Lower leg skin (tissue), 4 donors: ENCODE measurements around the gene MAPK9. TPM values are rescaled to one million over a fixed set of nuclear protein-coding genes. Genes with fewer than 3 reads are reported as not detected.

Experiments
- DNase-seq, 2 donors: peaks; one replicate each; pipeline ENCODE4 v3.0.0-alpha.2; 2019; ENCODE audit warnings: low spot score in 2 of 2
- H3K4me3 ChIP-seq: fragments of 200-600 bp; sonication (generic); 2 replicates; pipeline ENCODE4 v1.5.1; 2017; ENCODE audit warnings: mild to moderate bottlenecking, low read depth; ENCODE audit not compliant: poor library complexity, severe bottlenecking
- POLR2A ChIP-seq, 2 donors: fragments of 450-650 bp; IDR thresholded peaks; one replicate each; pipeline ENCODE4 v1.6.1; 2016 to 2017; ENCODE audit warnings: antibody characterized with exemption in 2 of 2, mild to moderate bottlenecking in 1 of 2, moderate library complexity in 1 of 2
- WGBS, 2 donors: methylation state at CpG; one replicate each; pipeline ENCODE4 v1.1.5; 2018; 5-methylcytosine and 5-hydroxymethylcytosine counted together
- intact Hi-C: fragments of 100-400 bp; cut with DNase I; formaldehyde crosslinking; loops from one replicate; pipeline ENCODE4 v1.15.0; 2023; ENCODE audit warnings: low total_unique reads
- total RNA-seq, 4 donors: library from RNA; depleted of rRNA; stranded (reverse); fragments of >200 nt; gene quantifications; one replicate each; pipeline ENCODE4 v1.1.0, GENCODE V29; 2016
- TF ChIP-seq, protein P1 (sequence below), 3 donors: fragments of 450-650 bp; IDR thresholded peaks; one replicate each; pipeline ENCODE4 v1.5.1; 2016; ENCODE audit warnings: antibody characterized with exemption in 3 of 3, mild to moderate bottlenecking in 3 of 3, moderate library complexity in 2 of 3

MAPK9 gene
- total RNA-seq, 4 donors from 2014 or later, result 10.4 to 18.4 (median 15.4) TPM

DNA sequence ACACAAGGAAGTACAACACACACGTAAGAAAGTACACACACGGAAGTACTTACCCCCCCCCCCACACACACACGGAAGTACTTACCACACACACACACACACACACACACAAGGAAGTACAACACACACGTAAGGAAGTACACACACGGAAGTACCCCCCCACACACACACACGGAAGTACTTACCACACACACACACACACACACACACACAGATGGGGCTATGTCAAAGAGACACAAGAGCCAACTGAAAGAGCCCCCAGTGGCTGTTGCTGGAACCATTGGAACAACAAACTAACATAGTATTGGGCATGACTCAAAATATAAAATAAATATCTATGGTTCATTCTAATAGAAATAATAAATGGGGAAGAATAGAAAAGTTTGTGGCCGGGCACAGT, 4.9 kb upstream of the MAPK9 start:
- TF ChIP-seq POLR2A (IDR thresholded peaks at IDR 0.05), result no peak
- TF ChIP-seq, protein P1, sequence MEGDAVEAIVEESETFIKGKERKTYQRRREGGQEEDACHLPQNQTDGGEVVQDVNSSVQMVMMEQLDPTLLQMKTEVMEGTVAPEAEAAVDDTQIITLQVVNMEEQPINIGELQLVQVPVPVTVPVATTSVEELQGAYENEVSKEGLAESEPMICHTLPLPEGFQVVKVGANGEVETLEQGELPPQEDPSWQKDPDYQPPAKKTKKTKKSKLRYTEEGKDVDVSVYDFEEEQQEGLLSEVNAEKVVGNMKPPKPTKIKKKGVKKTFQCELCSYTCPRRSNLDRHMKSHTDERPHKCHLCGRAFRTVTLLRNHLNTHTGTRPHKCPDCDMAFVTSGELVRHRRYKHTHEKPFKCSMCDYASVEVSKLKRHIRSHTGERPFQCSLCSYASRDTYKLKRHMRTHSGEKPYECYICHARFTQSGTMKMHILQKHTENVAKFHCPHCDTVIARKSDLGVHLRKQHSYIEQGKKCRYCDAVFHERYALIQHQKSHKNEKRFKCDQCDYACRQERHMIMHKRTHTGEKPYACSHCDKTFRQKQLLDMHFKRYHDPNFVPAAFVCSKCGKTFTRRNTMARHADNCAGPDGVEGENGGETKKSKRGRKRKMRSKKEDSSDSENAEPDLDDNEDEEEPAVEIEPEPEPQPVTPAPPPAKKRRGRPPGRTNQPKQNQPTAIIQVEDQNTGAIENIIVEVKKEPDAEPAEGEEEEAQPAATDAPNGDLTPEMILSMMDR (IDR thresholded peaks at IDR 0.05), result no peak
- DNase-seq, result no peak
- WGBS, 2 donors, result 45 to 72% methylated on average over 5 to 7 of the region's 7 CpGs
- intact Hi-C loops, result loop anchor here (10.0 kb wide), 1 partner anchor 168 kb away; no protein-coding TSS in a partner anchor
- H3K4me3 ChIP-seq, result no peak overlapping the region

DNA sequence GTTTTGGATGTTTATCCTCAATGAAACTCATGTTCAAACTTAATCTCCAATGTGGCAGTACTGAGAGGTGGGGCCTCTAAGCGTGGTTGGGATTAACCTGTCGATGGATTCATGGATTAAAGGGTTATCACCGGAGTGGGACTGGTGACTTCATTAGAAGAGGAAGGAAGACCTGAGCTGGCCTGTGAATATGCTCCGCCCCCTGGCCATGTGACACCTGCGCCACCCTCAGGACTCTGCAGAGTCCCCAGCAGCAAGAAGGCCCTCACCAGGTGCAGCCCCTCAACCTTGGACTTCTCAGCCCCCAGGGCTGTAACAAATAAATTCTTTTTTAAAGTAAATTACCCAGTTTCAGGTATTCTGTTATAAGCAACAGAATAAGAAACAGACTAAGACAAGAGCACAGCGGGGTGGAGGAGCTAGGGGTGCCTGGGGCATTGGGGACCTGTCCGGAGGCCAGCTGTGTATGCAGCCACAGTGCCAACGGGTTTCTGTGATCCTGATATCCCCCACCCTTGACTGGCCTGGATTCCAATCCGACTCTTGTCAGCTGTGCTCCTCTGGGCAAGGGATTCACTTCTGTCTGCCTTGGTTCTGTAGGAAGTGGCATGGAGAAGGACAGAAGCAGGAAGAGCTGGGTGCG, 3.2 kb upstream of the MAPK9 start:
- no peak for DNase-seq

DNA sequence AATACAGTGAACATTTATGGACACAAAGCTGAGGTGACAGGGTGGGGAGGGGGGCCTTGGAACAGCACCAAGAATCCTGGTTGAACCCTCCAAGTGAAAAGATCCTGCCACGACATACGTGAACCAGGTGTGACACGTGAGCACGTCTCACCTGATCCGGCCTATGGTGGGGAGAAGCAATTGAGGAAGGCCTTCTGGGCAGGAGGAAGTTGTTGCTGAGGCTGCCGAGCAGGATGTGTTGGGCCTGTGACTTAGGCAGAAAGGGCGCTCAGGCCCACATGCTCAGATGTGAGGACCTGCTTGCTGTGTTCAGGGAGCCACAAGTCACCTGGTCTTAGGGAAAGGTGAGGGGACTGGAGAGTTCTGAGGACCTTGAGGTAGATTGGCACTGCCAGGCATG, 2.5 kb upstream of the MAPK9 start:
- WGBS, 2 donors, result 81 to 86% methylated on average over 7 of the region's 7 CpGs
- TF ChIP-seq, protein P1 (IDR thresholded peaks at IDR 0.05), result no peak
- TF ChIP-seq POLR2A (IDR thresholded peaks at IDR 0.05), result no peak
- intact Hi-C loops, result loop anchor here (10.0 kb wide), 1 partner anchor 170 kb away; no protein-coding TSS in a partner anchor
- peak in 1 of 2 donors; percentile 45 for DNase-seq
- no peak overlapping the region for H3K4me3 ChIP-seq

More for the DNA sequence above, 3.2 kb upstream of the MAPK9 start:
- 81 to 90% methylated on average over 10 of the region's 10 CpGs for WGBS, 2 donors
- TF ChIP-seq, protein P1 (IDR thresholded peaks at IDR 0.05), result no peak
- no peak for TF ChIP-seq POLR2A (IDR thresholded peaks at IDR 0.05)
- no peak overlapping the region for H3K4me3 ChIP-seq
- intact Hi-C loops, result loop anchor here (10.0 kb wide), 1 partner anchor 170 kb away; no protein-coding TSS in a partner anchor

DNA sequence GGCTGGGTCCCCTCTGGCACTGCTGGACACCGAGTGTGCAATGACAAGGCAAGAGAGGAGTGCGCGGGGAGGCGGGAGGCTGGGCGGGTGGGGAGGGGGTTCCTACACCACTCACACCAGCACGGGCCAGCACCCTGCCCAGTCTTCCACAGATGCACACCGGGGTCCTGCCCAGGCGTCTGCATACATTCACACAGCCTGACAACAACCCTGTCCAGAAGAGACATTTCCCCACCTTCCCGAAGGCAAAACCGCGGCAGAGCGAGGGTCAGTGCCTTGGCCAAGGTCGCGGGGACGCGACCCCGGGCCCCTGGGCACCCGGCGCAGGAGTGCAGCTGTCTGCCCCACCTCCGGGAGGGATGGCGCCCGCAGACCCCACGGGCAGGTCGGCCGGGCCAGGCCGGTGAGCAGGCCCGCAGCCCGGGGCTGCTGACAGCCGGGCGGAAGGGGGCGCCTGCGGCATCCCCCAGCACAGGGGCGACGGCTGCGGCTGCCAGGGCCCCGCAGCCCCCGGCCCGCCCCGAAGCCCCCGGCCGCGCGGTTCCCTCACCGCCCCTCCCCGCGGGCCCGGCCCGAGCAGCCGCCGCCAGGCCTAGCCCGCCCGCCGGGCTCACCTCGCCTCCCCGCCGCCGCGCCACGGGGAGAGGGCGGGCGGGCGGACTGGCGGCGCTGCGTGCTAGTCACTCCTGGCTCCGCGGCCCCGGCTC, 496 bp downstream of the MAPK9 start:
- intact Hi-C loops, result loop anchor here (10.0 kb wide), 1 partner anchor 173 kb away; no protein-coding TSS in a partner anchor
- H3K4me3 ChIP-seq, result peak overlapping the region; percentile 53
- TF ChIP-seq, protein P1 (IDR thresholded peaks at IDR 0.05), result no peak
- TF ChIP-seq POLR2A (IDR thresholded peaks at IDR 0.05), result no peak
- peak in 1 of 2 donors; percentile 85 for DNase-seq
- WGBS, 2 donors, result 0% methylated on average over 32 to 39 of the region's 68 CpGs

DNA sequence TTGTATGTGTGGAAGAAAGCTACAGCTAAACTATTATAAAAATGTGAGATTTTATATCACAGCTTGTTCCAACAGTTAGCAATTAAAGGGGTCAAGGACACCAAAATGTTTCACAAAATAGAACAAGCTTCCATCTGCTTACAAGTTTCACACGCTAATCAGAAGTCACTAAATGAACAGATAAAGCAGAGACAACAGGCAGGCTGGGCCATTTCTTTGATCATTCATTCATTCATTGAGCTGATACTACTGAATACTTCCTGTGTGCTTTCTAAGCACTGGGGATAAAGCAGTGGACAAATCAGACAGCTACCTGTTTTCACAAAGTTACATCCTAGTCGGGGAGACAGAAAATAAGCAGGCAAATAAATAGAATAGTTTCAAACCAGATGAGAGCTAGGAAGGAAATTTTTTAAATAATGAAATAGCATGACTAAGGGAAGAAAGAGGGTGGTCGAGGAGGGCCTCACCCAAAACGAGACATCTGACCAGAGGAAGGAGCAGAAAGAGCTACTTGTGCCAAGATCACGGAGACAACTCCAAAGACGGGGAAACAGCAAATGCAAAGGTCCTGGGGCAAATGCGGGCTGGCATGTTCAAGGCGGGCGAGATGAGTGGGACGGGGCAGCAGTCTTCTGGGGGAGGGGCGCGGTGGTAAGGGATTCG, 1.2 kb downstream of the MAPK9 start:
- H3K4me3 ChIP-seq, result no peak overlapping the region
- no peak for TF ChIP-seq POLR2A (IDR thresholded peaks at IDR 0.05)
- TF ChIP-seq, protein P1 (IDR thresholded peaks at IDR 0.05), result no peak
- no peak for DNase-seq
- WGBS, 2 donors, result 9 to 13% methylated on average over 13 of the region's 13 CpGs
- intact Hi-C loops, result loop anchor here (10.0 kb wide), 1 partner anchor 174 kb away; no protein-coding TSS in a partner anchor
